ENCODE measurements around the gene DAPK1.

The DAPK1 gene

DNA sequence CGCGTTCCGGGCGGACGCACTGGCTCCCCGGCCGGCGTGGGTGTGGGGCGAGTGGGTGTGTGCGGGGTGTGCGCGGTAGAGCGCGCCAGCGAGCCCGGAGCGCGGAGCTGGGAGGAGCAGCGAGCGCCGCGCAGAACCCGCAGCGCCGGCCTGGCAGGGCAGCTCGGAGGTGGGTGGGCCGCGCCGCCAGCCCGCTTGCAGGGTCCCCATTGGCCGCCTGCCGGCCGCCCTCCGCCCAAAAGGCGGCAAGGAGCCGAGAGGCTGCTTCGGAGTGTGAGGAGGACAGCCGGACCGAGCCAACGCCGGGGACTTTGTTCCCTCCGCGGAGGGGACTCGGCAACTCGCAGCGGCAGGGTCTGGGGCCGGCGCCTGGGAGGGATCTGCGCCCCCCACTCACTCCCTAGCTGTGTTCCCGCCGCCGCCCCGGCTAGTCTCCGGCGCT is at the start of gene DAPK1:
DAPK1 (plus strand) TSS at position 264 of the 442 bp plus-strand sequence. CDS start 1,211 bp downstream, outside the sequence.
- H3K27me3 ChIP-seq (ENCODE audit: insufficient read depth, low read depth, severe bottlenecking): no peaks in the 10 kb centered on the region
- TF ChIP-seq, protein P1, sequence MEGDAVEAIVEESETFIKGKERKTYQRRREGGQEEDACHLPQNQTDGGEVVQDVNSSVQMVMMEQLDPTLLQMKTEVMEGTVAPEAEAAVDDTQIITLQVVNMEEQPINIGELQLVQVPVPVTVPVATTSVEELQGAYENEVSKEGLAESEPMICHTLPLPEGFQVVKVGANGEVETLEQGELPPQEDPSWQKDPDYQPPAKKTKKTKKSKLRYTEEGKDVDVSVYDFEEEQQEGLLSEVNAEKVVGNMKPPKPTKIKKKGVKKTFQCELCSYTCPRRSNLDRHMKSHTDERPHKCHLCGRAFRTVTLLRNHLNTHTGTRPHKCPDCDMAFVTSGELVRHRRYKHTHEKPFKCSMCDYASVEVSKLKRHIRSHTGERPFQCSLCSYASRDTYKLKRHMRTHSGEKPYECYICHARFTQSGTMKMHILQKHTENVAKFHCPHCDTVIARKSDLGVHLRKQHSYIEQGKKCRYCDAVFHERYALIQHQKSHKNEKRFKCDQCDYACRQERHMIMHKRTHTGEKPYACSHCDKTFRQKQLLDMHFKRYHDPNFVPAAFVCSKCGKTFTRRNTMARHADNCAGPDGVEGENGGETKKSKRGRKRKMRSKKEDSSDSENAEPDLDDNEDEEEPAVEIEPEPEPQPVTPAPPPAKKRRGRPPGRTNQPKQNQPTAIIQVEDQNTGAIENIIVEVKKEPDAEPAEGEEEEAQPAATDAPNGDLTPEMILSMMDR (IDR thresholded peaks at IDR 0.05; ENCODE audit: low read depth, low read length): peak; percentile 45
- peak; percentile 80 for DNase-seq
- peaks cover 5% of the 10 kb centered on the region for H3K36me3 ChIP-seq
- H3K27ac ChIP-seq: peak within 1 kb of the TSS; percentile 85
- H3K9me3 ChIP-seq (ENCODE audit: severe bottlenecking): no peaks in the 10 kb centered on the region
- H3K4me3 ChIP-seq (ENCODE audit: low read depth, low read length): peak within 1 kb of the TSS; percentile 90

DNA sequence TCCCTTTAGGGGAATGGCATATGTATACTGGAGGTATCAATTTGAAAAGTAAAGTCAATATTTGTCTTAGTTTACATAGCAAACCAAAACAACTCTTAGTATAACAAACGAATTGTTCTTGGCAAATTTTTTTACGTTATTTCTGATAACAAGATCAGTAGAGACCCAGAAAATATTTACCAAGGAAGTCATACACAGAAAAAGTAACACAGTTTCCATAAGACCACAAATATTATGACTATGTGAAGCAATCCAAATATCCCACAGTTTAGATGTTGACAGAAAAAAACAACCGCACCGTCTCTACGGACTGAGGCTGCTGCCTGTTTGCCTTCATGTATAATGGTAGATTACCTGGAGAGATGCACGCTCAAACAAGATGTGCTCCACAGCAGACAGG is 46.5 kb upstream of the DAPK1 start:
- no peaks in the 10 kb centered on the region for H3K36me3 ChIP-seq

DNA sequence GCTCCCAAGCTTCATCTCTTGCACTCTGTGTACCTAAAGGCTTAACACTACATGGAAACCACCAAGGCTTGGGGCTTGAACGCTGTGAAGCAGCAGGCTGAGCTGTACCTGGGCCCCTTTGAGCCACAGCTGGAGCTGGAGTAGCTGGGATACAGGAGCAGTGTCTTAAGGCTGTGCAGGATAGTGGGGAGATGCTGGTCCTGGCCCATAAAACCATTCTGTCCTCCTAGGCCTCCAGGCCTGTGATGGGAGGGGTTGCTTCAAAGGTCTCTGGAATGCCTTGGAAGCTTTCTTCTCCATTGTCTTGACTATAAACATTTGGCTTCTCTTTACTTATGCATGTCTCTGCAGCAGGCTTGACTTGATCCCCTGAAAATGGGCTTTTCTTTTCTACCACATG is 42.3 kb upstream of the DAPK1 start:
- DNase-seq: no peak
- TF ChIP-seq, protein P1 (IDR thresholded peaks at IDR 0.05; ENCODE audit: low read depth, low read length): no peak
- Histone ChIP-seq H3K4me3 (ENCODE audit: low read depth, low read length) (no peak overlapping the region), H3K36me3 (no peaks in the 10 kb centered on the region), H3K9me3 (ENCODE audit: severe bottlenecking) (peaks cover 8% of the 10 kb centered on the region), H3K27ac (no peak overlapping the region), H3K27me3 (ENCODE audit: insufficient read depth, low read depth, severe bottlenecking) (no peaks in the 10 kb centered on the region)

More for the DNA sequence above, 46.5 kb upstream of the DAPK1 start:
- DNase-seq: no peak
- Histone ChIP-seq H3K27ac (no peak overlapping the region), H3K27me3 (ENCODE audit: insufficient read depth, low read depth, severe bottlenecking) (no peaks in the 10 kb centered on the region), H3K4me3 (ENCODE audit: low read depth, low read length) (no peak overlapping the region), H3K9me3 (ENCODE audit: severe bottlenecking) (peaks cover 8% of the 10 kb centered on the region)
- TF ChIP-seq, protein P1 (IDR thresholded peaks at IDR 0.05; ENCODE audit: low read depth, low read length): no peak

DNA sequence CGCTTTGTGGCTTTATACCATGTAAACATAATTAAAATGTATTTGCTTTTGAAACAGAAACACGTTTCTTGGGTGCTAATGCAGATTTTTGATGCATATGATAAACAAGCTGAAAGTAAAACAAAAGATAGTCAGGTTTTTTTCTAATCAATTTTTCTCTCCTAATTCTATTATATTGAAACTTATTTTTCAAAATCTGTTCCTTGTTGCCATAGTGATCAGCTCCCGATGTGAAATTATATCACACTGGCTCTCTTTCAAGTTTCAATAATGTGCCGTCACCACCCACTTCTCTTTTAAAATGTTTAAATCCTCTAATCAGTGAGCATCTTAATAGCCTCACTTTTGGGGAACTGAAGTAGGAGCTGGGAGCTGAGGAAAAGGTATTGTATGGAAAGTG is 36.4 kb upstream of the DAPK1 start:
- H3K4me3 ChIP-seq (ENCODE audit: low read depth, low read length): no peak overlapping the region
- DNase-seq: no peak
- TF ChIP-seq, protein P1 (IDR thresholded peaks at IDR 0.05; ENCODE audit: low read depth, low read length): no peak
- H3K9me3 ChIP-seq (ENCODE audit: severe bottlenecking): no peaks in the 10 kb centered on the region
- H3K27me3 ChIP-seq (ENCODE audit: insufficient read depth, low read depth, severe bottlenecking): no peaks in the 10 kb centered on the region
- no peaks in the 10 kb centered on the region for H3K36me3 ChIP-seq
- no peak overlapping the region for H3K27ac ChIP-seq

DNA sequence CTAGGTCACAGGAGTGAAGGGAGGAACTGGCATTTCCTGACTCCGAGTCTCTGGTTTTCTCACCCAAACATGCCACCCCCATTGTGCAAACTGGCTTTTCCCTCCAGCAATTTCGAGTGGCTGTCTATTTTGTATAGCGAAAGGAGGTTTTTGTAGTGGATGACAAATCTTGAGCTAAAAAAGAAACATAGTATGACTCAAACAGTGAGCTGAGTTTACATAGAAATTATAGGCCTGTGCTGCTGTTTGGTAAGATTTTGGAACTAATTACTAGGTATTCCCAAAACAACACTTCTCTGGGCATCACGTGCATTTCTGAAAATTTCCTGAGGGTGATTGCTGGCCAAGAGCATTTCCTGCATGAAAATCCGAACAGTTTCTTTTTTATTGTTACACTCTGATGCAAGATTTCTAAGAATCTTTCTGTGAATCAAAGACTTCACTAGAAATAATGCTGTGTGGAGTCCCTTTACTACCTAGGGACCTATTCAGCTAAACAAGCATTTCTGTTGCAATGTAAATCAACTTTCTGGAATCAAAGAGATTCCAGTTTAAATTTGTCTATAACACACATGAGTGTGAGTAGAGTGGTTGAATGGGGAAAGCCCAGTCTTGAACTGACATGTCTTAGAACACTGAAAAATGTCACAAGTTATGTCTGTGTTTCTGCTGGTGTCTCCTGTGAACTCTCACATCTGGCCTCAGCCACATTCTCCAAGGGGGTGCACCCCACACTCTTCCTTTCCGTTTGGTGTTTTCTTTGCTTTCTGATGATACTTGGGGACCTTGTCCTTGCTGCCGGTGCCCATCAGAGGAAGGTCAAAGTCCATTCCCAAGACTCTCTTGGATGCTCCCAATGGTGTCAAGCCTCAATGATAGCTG is 33.3 kb upstream of the DAPK1 start:
- Histone ChIP-seq H3K27me3 (ENCODE audit: insufficient read depth, low read depth, severe bottlenecking) (no peaks in the 10 kb centered on the region), H3K27ac (no peak overlapping the region), H3K9me3 (ENCODE audit: severe bottlenecking) (no peaks in the 10 kb centered on the region), H3K36me3 (no peaks in the 10 kb centered on the region), H3K4me3 (ENCODE audit: low read depth, low read length) (no peak overlapping the region)
- no peak for DNase-seq
- TF ChIP-seq, protein P1 (IDR thresholded peaks at IDR 0.05; ENCODE audit: low read depth, low read length): no peak
